HCT116 (cell line): ENCODE measurements around the gene GMDS.

Experiments
- CTCF ChIP-seq, 3 experiments: fragments of 200-600 bp in 1 of 3; sonication (generic) in 1 of 3; IDR thresholded peaks in 2 of 3; conservative IDR thresholded peaks in 1 of 3; 2 replicates each; pipeline ENCODE4 v1.5.1; 2012 to 2017; ENCODE audit warnings: low read depth in 2 of 3, low read length in 2 of 3, antibody characterized with exemption in 1 of 3, borderline replicate concordance in 1 of 3, control low read depth in 1 of 3, mild to moderate bottlenecking in 1 of 3, mixed read lengths in 1 of 3, mixed run types in 1 of 3, moderate library complexity in 1 of 3; ENCODE audit not compliant: insufficient read depth in 1 of 3
- EZH2phosphoT487 ChIP-seq: fragments of 200-600 bp; IDR thresholded peaks from 2 replicates; pipeline ENCODE4 v1.6.1; 2018; ENCODE audit warnings: antibody characterized with exemption, borderline replicate concordance
- ZFX ChIP-seq: fragments of 450-650 bp; IDR thresholded peaks from 2 replicates; pipeline ENCODE4 v1.6.1; 2017

GRCh38 chr6:1720620-1721322, 524.6 kb downstream of the GMDS start:
- TF ChIP-seq ZFX = no peak
- TF ChIP-seq CTCF (IDR thresholded peaks at IDR 0.05 in 2 of 3, conservative IDR thresholded peaks at IDR 0.05 in 1 of 3; ENCODE audit: borderline replicate concordance in 1 of 3, insufficient read depth in 1 of 3, low read depth in 2 of 3, low read length in 2 of 3) = no peak
- TF ChIP-seq EZH2phosphoT487 = no peak
